OCI-LY7 (cell line): ENCODE measurements around the gene NCOA3. TPM values are rescaled to one million over a fixed set of nuclear protein-coding genes. Genes with fewer than 3 reads are reported as not detected.

ENCODE experiments used
- BruUV-seq: library from RNA; stranded (reverse); fragments of 400-500 nt; replicated peaks from 2 replicates; lab custom pipeline; 2021; lab: Mats Ljungman, UMichigan
- CTCF ChIA-PET: fragments of 300-600 bp; sonication (Branson Sonifier 250); formaldehyde crosslinking; loops from one replicate; lab custom pipeline; 2022; ENCODE audit warnings: antibody characterized with exemption; ENCODE audit not compliant: unreplicated experiment; lab: Charles Lee
- POLR2A ChIA-PET: fragments of 300-600 bp; sonication (Branson Sonifier 250); formaldehyde crosslinking; loops from one replicate; lab custom pipeline; 2022; ENCODE audit warnings: antibody characterized with exemption; lab: Charles Lee
- DNase-seq: peaks from one replicate; pipeline ENCODE4 v3.0.0-alpha.2; 2015; ENCODE audit warnings: low spot score
- H2AFZ ChIP-seq: fragments of 200-600 bp; sonication (generic), shearing (Covaris generic); 2 replicates; pipeline ENCODE4 v1.6.1; 2014; ENCODE audit warnings: mild to moderate bottlenecking, antibody characterized with exemption, low read length, moderate library complexity
- H3K27ac ChIP-seq: fragments of 200-600 bp; sonication (generic); 2 replicates; pipeline ENCODE4 v1.5.1; 2014; ENCODE audit warnings: mixed run types, low read depth, mild to moderate bottlenecking, moderate library complexity, low read length, inconsistent platforms; ENCODE audit not compliant: poor library complexity, severe bottlenecking
- H3K36me3 ChIP-seq: fragments of 200-600 bp; sonication (generic); 2 replicates; pipeline ENCODE4 v1.6.1; 2014; ENCODE audit warnings: mild to moderate bottlenecking, antibody characterized with exemption, low read length, moderate library complexity, mixed read lengths; ENCODE audit not compliant: insufficient read depth
- H3K4me1 ChIP-seq: fragments of 200-600 bp; sonication (generic); 2 replicates; pipeline ENCODE4 v1.5.1; 2014; ENCODE audit warnings: mild to moderate bottlenecking, low read length; ENCODE audit not compliant: insufficient read depth, poor library complexity, severe bottlenecking
- H3K4me2 ChIP-seq: fragments of 200-600 bp; sonication (generic); 2 replicates; pipeline ENCODE4 v1.6.1; 2014; ENCODE audit warnings: mild to moderate bottlenecking, low read length
- H3K4me3 ChIP-seq: fragments of 200-600 bp; sonication (generic); 2 replicates; pipeline ENCODE4 v1.5.1; 2014; ENCODE audit warnings: mild to moderate bottlenecking, low read depth, low read length; ENCODE audit not compliant: poor library complexity, severe bottlenecking
- H3K79me2 ChIP-seq: fragments of 200-600 bp; sonication (generic); 2 replicates; pipeline ENCODE4 v1.6.1; 2016; ENCODE audit warnings: low read depth, mild to moderate bottlenecking, low read length, moderate library complexity, mixed read lengths; ENCODE audit not compliant: insufficient read depth
- H3K9me2 ChIP-seq: fragments of 200-600 bp; sonication (generic); 2 replicates; pipeline ENCODE4 v1.6.1; 2016; ENCODE audit warnings: mild to moderate bottlenecking, low read length, mixed read lengths; ENCODE audit not compliant: insufficient read depth
- H3K9me3 ChIP-seq: fragments of 200-600 bp; sonication (generic); 2 replicates; pipeline ENCODE4 v1.6.1; 2014; ENCODE audit warnings: mild to moderate bottlenecking, mixed run types, low read length, mixed read lengths
- H4K20me1 ChIP-seq: fragments of 200-600 bp; sonication (generic); 2 replicates; pipeline ENCODE4 v1.6.1; 2014; ENCODE audit warnings: mild to moderate bottlenecking, antibody characterized with exemption, low read length, moderate library complexity, mixed read lengths; ENCODE audit not compliant: insufficient read depth
- CTCF ChIP-seq: fragments of 200-600 bp; sonication (generic); conservative IDR thresholded peaks from 2 replicates; pipeline ENCODE4 v1.5.1; 2014; ENCODE audit warnings: mild to moderate bottlenecking, antibody characterized with exemption, low read length, moderate library complexity, mixed read lengths
- EZH2phosphoT487 ChIP-seq: fragments of 200-600 bp; sonication (generic); IDR thresholded peaks from 2 replicates; pipeline ENCODE4 v1.6.1; 2018; ENCODE audit warnings: low read depth, borderline replicate concordance, mild to moderate bottlenecking, mixed run types, antibody characterized with exemption, low read length, moderate library complexity, mixed read lengths
- intact Hi-C: fragments of 100-400 bp; cut with micrococcal nuclease; formaldehyde crosslinking; loops from one replicate; pipeline ENCODE4 v1.10.0; 2022; ENCODE audit not compliant: unreplicated experiment
- total RNA-seq, 2 experiments: library from RNA; depleted of rRNA in 1 of 2; stranded (reverse); fragments of >200 nt in 1 of 2; shearing (Covaris generic) in 1 of 2; gene quantifications; 2 replicates each; pipeline ENCODE4 v1.2.3, GENCODE V29; 2014 to 2022

NCOA3 gene
- total RNA-seq, 2 experiments from 2014 or later: 50.5 to 75.6 TPM

- intact Hi-C loops: loop anchor here (5.0 kb wide), 4 partner anchors 48 to 228 kb away; no protein-coding TSS in a partner anchor
- H4K20me1 ChIP-seq: peaks cover 14% of the 10 kb centered on the region; the same call in 1 of the 2 replicates
- no peak for DNase-seq
- no TSS peak for BruUV-seq
- peaks cover 53% of the 10 kb centered on the region for H3K79me2 ChIP-seq
- H3K4me2 ChIP-seq: peak overlapping the region; percentile 83
- H3K9me2 ChIP-seq: no peaks in the 10 kb centered on the region
- TF ChIP-seq EZH2phosphoT487: no peak
- TF ChIP-seq CTCF: no peak
- H3K4me3 ChIP-seq: peak overlapping the region; percentile 82
- peaks cover 38% of the 10 kb centered on the region for H3K4me1 ChIP-seq
- no peaks in the 10 kb centered on the region for H3K9me3 ChIP-seq
- H3K36me3 ChIP-seq: peaks cover 12% of the 10 kb centered on the region
- H3K27ac ChIP-seq: peak overlapping the region; percentile 80
- POLR2A ChIA-PET: interaction anchor here (0.6 to 4.1 kb wide), 12 partner anchors 8 to 110 kb away, joined by 3 to 47 read pairs (median 4); no protein-coding TSS in a partner anchor
- CTCF ChIA-PET: interaction anchor here (1.8 kb wide), 1 partner anchor 7 kb away, joined by 8 read pairs; no protein-coding TSS in a partner anchor
- no peak overlapping the region for H2AFZ ChIP-seq
Measured at GRCh38 chr20:47500554-47500953, 1.1 kb upstream of the NCOA3 start.

- no peak for DNase-seq
- peaks cover 44% of the 10 kb centered on the region for H3K4me1 ChIP-seq
- peaks cover 14% of the 10 kb centered on the region; the same call in 1 of the 2 replicates for H4K20me1 ChIP-seq
- ChIA-PET POLR2A (interaction anchor here (0.6 to 4.1 kb wide), 19 partner anchors 9 to 109 kb away, joined by 3 to 47 read pairs (median 5); no protein-coding TSS in a partner anchor), CTCF (interaction anchor here (0.8 to 1.8 kb wide), 3 partner anchors 8 to 119 kb away, joined by 3 to 8 read pairs (median 3); no protein-coding TSS in a partner anchor)
- no peaks in the 10 kb centered on the region for H3K9me3 ChIP-seq
- H3K4me3 ChIP-seq: peak overlapping the region; percentile 82
- H3K9me2 ChIP-seq: no peaks in the 10 kb centered on the region
- intact Hi-C loops: loop anchor here (1.0 to 5.0 kb wide), 6 partner anchors 14 to 229 kb away; no protein-coding TSS in a partner anchor
- H3K36me3 ChIP-seq: peaks cover 12% of the 10 kb centered on the region
- BruUV-seq: TSS peak; percentile 96
- TF ChIP-seq CTCF: no peak
- no peak for TF ChIP-seq EZH2phosphoT487
- H3K4me2 ChIP-seq: peak overlapping the region; percentile 83
- peak overlapping the region; percentile 80 for H3K27ac ChIP-seq
- H2AFZ ChIP-seq: peak overlapping the region; percentile 32; the same call in 1 of the 2 replicates
- peaks cover 58% of the 10 kb centered on the region for H3K79me2 ChIP-seq
Measured at GRCh38 chr20:47501116-47501481, 588 bp upstream of the NCOA3 start.
